ENCODE results near the gene DUXA.
A peak's percentile ranks its signal among the peaks of the same experiment; 100 is the strongest.

GRCh38 chr19:57110592-57111328 is 56.5 kb downstream of the DUXA start:
- TF ChIP-seq ZNF274 (IDR thresholded peaks at IDR 0.05; ENCODE audit: low read depth, low read length): peak; percentile 84
- TF ChIP-seq YY1 (IDR thresholded peaks at IDR 0.05; ENCODE audit: insufficient read depth, insufficient read length): no peak
- TF ChIP-seq SUZ12 (IDR thresholded peaks at IDR 0.05; ENCODE audit: extremely low read depth, insufficient read depth, insufficient read length): no peak
